NCI-H524 (cell line): ENCODE measurements around the gene SOCS2.
"Not testable (repeated sequence)": the region's sequence is repeated elsewhere in the genome, so short reads cannot be mapped to it uniquely, and the experiment has no call there.

Experiments
- DNase-seq, 2 experiments: peaks; one replicate each; lab custom pipeline; 2025; lab: John Stamatoyannopoulos, UW

Gene SOCS2

DNA sequence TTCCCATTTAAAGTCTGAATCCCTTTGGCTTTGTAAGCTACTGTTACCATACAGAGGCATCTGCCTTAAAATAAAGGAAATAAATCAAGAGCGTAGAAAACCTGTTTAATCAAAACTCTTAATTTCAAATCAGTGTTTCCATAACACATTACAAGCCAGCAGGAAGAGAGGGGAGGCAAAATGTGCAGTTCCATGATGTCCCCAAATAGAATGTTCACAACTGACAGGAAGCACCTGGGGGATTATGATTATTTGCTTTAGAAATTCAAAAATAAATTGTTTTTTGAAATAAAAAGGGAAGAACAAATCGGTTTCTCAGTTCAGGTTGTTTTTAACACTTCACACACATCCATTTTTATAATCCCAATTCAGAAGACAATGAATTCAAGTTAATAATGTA is 21.4 kb downstream of the SOCS2 start:
- no peak for DNase-seq

GRCh38 chr12:93594766-93595311 is 22.4 kb downstream of the SOCS2 start:
- DNase-seq: no peak

DNA sequence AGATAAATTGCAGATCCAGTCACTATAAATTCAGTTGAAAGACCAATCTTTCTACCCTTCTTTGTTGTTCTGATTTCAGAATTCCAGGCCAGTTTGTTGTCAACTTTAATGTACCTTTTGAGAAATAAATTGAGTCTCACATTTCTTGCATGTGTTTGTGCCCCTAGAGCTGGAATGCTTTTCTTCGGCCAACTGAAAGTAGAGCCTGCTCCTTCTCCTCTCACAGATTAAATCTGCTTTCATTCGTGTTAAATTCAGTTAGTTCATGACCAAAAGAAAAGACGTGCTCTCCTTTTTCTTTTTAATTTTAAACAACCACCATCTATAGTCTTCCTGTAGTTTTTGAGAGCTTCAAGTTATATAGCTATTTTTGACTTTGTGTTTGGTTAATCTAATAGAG is 22.9 kb downstream of the SOCS2 start:
- DNase-seq: no peak

DNA sequence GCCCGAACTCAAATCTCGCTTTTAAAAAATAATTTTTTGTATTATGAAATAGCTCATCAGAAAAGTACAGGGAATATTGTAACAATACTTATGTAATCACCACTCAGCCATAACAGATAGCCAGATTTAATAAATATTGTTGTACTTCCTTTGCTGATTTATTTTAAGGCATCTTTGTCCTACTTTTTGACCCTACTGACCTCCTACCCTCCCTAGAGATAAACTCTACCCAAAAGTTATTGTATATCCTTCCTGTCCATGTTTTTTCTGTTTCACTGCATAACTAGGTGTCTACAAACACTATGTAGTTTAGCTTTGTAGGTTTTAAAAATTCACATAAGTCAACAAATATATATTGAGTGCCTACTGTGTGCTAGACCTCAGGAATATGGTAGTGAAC is 25.1 kb downstream of the SOCS2 start:
- no peak for DNase-seq

- no peak for DNase-seq
Observed at GRCh38 chr12:93599192-93599591, 26.7 kb downstream of the SOCS2 start.

DNA sequence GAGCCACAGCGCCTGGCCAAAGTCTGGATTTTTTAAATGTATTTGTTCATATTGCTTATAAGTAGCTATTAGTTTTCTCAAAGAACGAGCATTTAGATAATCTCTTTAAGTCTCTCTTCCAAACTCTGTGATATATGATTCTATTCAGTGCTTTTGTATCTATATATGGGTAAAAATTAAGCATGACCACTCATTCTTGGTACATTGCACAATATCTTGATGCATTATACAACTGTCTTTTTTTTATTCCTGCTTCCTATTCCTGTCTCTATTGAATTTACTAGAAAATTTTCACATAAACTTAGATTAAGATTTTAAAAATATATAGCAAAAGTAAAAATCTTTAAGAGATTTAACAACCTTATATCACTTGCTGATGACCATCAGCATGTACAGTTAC is 29.1 kb downstream of the SOCS2 start:
- no peak for DNase-seq

GRCh38 chr12:93602897-93603668 is 30.6 kb downstream of the SOCS2 start:
- DNase-seq: no peak

DNA sequence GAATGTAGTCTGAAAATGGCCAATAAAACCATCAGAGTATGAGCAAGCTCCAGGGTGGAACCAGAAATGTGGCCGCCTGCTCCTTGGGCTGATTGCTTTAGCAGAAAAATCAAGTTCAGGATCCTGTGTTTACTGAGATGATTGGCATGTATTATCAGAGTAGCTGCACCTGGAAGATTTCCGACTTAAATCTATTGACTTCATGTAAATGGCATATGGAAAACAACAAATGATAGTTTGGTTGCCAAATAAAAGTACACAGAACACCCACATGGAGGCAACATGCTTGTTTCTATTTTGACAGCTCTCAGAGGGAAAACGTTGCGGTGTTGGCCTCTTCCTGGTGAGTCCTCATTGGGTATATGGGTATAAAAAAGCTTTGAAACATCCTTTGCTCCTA is 31.3 kb downstream of the SOCS2 start:
- no peak for DNase-seq

DNA sequence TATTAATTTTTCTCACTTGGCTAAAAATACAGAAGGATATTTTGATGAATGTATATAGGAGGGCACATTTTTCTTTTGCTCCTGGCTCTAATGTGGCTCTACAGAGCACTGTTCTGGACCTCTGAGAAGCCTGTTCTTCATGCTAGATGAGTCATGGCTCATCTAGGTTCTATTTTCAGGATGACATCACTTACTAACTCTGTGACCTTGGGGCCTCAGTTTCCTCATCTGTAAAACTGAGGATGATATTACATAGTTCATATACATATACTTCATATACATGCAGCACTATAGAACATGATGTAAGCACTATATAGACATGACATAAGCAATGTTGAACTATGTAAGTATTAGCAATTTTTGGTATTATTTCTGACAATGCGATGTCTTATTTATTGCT is 35.8 kb downstream of the SOCS2 start:
- DNase-seq: no peak

- no peak for DNase-seq
Observed at GRCh38 chr12:93609281-93610192, 37.1 kb downstream of the SOCS2 start.

GRCh38 chr12:93612776-93613175 is 40.3 kb downstream of the SOCS2 start:
- no peak for DNase-seq

- DNase-seq: no peak
Observed at GRCh38 chr12:93614917-93615596, 42.6 kb downstream of the SOCS2 start.

GRCh38 chr12:93616584-93617101 is 44.2 kb downstream of the SOCS2 start:
- DNase-seq: no peak

GRCh38 chr12:93618891-93619410 is 46.5 kb downstream of the SOCS2 start:
- DNase-seq: no peak

DNA sequence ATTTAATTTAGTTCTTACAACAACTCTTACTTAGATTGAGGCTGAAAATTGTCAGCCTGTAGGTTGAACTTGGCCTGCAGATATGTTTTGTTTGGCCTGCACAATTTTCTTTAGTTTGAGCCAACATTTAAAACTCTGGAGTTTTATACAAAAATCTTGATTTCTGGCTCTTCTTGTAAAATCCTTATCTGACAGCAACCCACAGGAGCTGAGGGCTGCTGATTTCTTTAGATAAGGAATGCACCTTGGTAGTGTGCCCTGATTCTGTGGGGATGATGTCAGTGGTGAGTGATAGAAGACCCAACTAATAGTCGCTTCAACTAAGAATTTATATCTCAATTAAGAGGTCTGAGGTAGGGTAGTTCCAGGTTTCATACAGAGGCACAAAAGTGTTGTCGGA is 49.5 kb downstream of the SOCS2 start:
- DNase-seq: no peak

DNA sequence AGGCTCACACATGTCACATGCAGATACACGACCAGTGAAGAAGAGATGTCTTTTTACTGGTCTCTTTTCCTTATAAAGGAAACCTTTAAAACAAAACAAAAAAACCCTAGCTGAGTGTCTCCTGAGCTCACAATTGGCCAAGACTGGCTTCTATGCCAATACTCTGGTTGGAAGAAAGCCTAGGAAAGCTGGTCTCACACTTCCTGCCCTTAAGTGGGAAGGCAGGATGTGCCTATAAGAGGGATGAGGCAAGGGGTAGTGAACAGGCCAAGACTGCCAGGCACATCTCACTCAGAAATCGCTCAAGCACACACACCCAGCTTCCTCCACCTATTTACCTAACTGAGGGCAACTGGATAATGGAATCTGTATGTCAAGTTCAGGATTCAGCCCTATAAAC is 50.0 kb downstream of the SOCS2 start:
- no peak for DNase-seq

GRCh38 chr12:93624595-93625294 is 52.3 kb downstream of the SOCS2 start:
- no peak for DNase-seq

GRCh38 chr12:93625295-93625645 is 52.8 kb downstream of the SOCS2 start:
- not testable (repeated sequence) for DNase-seq

DNA sequence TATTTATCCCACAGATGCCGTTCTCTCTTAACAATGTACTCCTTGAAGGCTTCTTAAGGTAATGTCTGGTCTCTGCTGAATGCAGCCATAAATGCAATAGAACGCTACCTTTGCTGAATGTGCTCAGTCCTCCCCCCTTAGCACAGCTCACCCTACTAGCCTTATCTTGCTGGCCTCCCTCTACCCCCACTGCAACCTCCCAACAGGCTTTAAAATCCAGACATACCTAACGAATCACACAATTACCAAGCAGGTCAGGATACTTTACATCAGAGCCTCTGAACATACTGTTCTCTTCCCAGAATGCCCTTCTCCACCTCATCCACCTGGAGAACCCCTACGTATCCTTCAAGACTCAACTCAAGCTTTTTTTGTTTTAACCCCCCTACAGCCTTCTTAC is 53.7 kb downstream of the SOCS2 start:
- no peak for DNase-seq
